ENCODE measurements around the gene TRIM7. TPM values are rescaled to one million over a fixed set of nuclear protein-coding genes. Genes with fewer than 3 reads are reported as not detected.

Gene TRIM7
- total and polyA plus RNA-seq, 2 experiments from 2014 or later, result 0.53 to 0.56 TPM

- TF ChIP-seq REST (IDR thresholded peaks at IDR 0.05; ENCODE audit: unreplicated experiment) (peak; percentile 5), CREB1 (CRISPR knock-in tag; IDR thresholded peaks at IDR 0.05; ENCODE audit: low read depth) (peak; percentile 60), NANOG (IDR thresholded peaks at IDR 0.05; ENCODE audit: borderline replicate concordance) (peak; percentile 48; the same call in 1 of the 2 replicates), EZH2phosphoT487 (IDR thresholded peaks at IDR 0.05; ENCODE audit: unreplicated experiment) (no peak), ZNF331 (CRISPR knock-in tag; IDR thresholded peaks at IDR 0.05; ENCODE audit: low read depth) (no peak), CTCF (conservative IDR thresholded peaks at IDR 0.05; ENCODE audit: low read depth in 2 of 2) (no peak), JUNB (IDR thresholded peaks at IDR 0.05; ENCODE audit: unreplicated experiment) (no peak), POLR2AphosphoS5 (IDR thresholded peaks at IDR 0.05; ENCODE audit: low read depth) (0 out of 2 replicates have a peak, but pooled peaks have one; percentile 25)
These were observed 17.0 kb upstream of the TRIM7 start (continued) for GRCh38 chr5:181221792-181222629.

- Mint-ChIP-seq H3K36me3 (ENCODE audit: low read depth) (peaks cover 14% of the 10 kb centered on the region; the same call in 2 of the 3 replicates), H3K27me3 (ENCODE audit: insufficient read depth, low read depth, poor library complexity) (peaks cover 64% of the 10 kb centered on the region), H3K27ac (no peak overlapping the region), H3K4me1 (peaks cover 23% of the 10 kb centered on the region), H3K4me3 (peak overlapping the region; percentile 99), H3K9me3 (peaks cover 16% of the 10 kb centered on the region)
- Histone ChIP-seq H3K4me2 (peak overlapping the region; percentile 37), H4K20me1 (replicated peaks; ENCODE audit: insufficient read depth) (no peaks in the 10 kb centered on the region; the same call in 1 of the 2 replicates), H2AFZ (no peak overlapping the region), H3K9me2 (ENCODE audit: insufficient read depth) (no peaks in the 10 kb centered on the region), H3K27ac (ENCODE audit: low read depth) (no peak overlapping the region), H3K27me3 (ENCODE audit: insufficient read depth) (peaks cover 6% of the 10 kb centered on the region), H3K79me2 (replicated peaks; ENCODE audit: insufficient read depth) (peaks cover 20% of the 10 kb centered on the region), H3K4me3 (peak overlapping the region; percentile 66), H3K36me3 (ENCODE audit: insufficient read depth) (0 out of 2 replicates have a peak, but pooled peaks cover 4% of the 10 kb centered on the region), H3K4me1 (ENCODE audit: insufficient read depth) (peaks cover 12% of the 10 kb centered on the region; the same call in 1 of the 2 replicates), H3F3A (replicated peaks; ENCODE audit: low read depth) (peaks cover 16% of the 10 kb centered on the region)
- DNase-seq (ENCODE audit: low spot score) (peak; percentile 47), ATAC-seq (no peak)
- TF ChIP-seq CREB1 (CRISPR knock-in tag; IDR thresholded peaks at IDR 0.05; ENCODE audit: low read depth) (no peak), JUNB (IDR thresholded peaks at IDR 0.05; ENCODE audit: unreplicated experiment) (no peak)
- TF ChIP-seq, protein P1, sequence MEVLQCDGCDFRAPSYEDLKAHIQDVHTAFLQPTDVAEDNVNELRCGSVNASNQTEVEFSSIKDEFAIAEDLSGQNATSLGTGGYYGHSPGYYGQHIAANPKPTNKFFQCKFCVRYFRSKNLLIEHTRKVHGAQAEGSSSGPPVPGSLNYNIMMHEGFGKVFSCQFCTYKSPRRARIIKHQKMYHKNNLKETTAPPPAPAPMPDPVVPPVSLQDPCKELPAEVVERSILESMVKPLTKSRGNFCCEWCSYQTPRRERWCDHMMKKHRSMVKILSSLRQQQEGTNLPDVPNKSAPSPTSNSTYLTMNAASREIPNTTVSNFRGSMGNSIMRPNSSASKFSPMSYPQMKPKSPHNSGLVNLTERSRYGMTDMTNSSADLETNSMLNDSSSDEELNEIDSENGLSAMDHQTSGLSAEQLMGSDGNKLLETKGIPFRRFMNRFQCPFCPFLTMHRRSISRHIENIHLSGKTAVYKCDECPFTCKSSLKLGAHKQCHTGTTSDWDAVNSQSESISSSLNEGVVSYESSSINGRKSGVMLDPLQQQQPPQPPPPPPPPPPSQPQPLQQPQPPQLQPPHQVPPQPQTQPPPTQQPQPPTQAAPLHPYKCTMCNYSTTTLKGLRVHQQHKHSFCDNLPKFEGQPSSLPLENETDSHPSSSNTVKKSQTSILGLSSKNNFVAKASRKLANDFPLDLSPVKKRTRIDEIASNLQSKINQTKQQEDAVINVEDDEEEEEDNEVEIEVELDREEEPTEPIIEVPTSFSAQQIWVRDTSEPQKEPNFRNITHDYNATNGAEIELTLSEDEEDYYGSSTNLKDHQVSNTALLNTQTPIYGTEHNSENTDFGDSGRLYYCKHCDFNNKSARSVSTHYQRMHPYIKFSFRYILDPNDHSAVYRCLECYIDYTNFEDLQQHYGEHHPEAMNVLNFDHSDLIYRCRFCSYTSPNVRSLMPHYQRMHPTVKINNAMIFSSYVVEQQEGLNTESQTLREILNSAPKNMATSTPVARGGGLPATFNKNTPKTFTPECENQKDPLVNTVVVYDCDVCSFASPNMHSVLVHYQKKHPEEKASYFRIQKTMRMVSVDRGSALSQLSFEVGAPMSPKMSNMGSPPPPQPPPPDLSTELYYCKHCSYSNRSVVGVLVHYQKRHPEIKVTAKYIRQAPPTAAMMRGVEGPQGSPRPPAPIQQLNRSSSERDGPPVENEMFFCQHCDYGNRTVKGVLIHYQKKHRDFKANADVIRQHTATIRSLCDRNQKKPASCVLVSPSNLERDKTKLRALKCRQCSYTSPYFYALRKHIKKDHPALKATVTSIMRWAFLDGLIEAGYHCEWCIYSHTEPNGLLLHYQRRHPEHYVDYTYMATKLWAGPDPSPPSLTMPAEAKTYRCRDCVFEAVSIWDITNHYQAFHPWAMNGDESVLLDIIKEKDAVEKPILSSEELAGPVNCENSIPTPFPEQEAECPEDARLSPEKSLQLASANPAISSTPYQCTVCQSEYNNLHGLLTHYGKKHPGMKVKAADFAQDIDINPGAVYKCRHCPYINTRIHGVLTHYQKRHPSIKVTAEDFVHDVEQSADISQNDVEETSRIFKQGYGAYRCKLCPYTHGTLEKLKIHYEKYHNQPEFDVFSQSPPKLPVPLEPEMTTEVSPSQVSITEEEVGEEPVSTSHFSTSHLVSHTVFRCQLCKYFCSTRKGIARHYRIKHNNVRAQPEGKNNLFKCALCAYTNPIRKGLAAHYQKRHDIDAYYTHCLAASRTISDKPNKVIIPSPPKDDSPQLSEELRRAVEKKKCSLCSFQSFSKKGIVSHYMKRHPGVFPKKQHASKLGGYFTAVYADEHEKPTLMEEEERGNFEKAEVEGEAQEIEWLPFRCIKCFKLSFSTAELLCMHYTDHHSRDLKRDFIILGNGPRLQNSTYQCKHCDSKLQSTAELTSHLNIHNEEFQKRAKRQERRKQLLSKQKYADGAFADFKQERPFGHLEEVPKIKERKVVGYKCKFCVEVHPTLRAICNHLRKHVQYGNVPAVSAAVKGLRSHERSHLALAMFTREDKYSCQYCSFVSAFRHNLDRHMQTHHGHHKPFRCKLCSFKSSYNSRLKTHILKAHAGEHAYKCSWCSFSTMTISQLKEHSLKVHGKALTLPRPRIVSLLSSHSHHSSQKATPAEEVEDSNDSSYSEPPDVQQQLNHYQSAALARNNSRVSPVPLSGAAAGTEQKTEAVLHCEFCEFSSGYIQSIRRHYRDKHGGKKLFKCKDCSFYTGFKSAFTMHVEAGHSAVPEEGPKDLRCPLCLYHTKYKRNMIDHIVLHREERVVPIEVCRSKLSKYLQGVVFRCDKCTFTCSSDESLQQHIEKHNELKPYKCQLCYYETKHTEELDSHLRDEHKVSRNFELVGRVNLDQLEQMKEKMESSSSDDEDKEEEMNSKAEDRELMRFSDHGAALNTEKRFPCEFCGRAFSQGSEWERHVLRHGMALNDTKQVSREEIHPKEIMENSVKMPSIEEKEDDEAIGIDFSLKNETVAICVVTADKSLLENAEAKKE (CRISPR knock-in tag; IDR thresholded peaks at IDR 0.05), result no peak
These were observed 16.3 kb upstream of the TRIM7 start for GRCh38 chr5:181221105-181221791.
